T-helper 2 cell treated with Interferon-gamma antibody and Interleukin-4, amounts not matched to agents 5 μg/mL and 100 μg/mL, for 36 hours (primary cell): Measurements from ENCODE around the gene THPO.
A peak's percentile ranks its signal among the peaks of the same experiment; 100 is the strongest.

ENCODE experiments used
- DNase-seq: peaks from one replicate; pipeline ENCODE4 v3.0.0; 2021; ENCODE audit warnings: low spot score
- H3K27ac Mint-ChIP-seq: one replicate; pipeline ENCODE4 v1.8.0; 2021; ENCODE audit warnings: mild to moderate bottlenecking, mixed read lengths
- H3K27me3 Mint-ChIP-seq: one replicate; pipeline ENCODE4 v1.8.0; 2021; ENCODE audit warnings: low read depth, mixed read lengths
- H3K36me3 Mint-ChIP-seq: one replicate; pipeline ENCODE4 v1.8.0; 2021; ENCODE audit warnings: low read depth, mixed read lengths
- H3K4me1 Mint-ChIP-seq: one replicate; pipeline ENCODE4 v1.8.0; 2021; ENCODE audit warnings: low read depth, mixed read lengths
- H3K4me3 Mint-ChIP-seq: one replicate; pipeline ENCODE4 v1.8.0; 2022; ENCODE audit warnings: mild to moderate bottlenecking, moderate library complexity, mixed read lengths
- H3K9me3 Mint-ChIP-seq: one replicate; pipeline ENCODE4 v1.8.0; 2021; ENCODE audit warnings: mixed read lengths

Gene THPO

DNA sequence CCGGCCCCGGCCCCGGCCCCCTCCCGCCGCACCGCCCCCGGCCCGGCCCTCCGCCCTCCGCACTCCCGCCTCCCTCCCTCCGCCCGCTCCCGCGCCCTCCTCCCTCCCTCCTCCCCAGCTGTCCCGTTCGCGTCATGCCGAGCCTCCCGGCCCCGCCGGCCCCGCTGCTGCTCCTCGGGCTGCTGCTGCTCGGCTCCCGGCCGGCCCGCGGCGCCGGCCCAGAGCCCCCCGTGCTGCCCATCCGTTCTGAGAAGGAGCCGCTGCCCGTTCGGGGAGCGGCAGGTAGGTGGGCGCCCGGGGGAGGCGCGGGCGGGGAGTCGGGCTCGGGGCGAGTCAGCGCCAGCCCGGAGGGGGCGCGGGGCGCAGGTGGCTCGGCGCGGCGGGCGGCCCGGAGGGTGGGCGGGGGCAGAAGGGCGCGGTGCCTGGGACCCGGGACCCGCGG is 2.2 kb upstream of the THPO start:
- no peak for DNase-seq

DNA sequence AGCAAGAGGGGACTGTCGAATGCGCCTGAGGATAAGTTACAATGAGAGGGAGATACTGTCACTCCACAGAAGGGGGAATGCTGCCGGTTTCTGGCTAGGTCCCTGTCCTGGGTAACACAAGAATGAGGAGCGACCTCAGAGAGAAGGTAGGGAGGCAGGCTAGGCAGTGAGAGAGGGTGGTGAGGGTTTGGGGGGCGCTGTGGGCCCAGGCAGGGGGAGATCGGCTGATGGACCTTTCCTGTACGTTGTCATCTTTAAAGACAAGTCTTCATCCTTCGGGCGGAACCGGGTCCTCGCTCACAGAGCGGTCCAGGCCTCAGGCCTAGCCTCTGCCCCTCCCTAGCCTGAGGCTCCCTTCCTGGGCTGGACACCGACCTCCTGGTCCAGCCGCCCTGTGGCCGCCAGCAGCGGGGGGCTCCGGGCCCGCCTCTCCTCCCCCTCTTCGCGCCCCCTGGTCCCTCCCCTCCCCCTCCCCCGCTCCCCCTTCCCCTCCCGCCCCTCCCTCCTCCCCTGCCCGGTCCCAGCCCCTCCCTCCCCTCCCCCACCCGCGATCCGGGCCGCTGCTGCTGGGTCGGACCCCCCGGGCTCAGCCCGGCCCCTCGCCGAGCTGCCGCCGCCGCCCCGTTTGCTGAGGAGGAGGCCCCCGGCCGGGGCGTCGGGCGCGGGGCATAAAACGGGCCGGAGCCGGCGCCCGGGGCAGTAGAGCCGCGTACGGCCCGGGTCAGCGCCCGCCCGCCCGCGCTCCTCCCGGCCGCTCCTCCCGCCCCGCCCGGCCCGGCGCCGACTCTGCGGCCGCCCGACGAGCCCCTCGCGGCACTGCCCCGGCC is 1.6 kb upstream of the THPO start, which contains the start of gene CHRD:
Gene CHRD, plus strand, starts transcription at position 697 of the 827 bp plus-strand sequence. CDS start 265 bp downstream, outside the sequence.
- H3K9me3 Mint-ChIP-seq, result no peaks in the 10 kb centered on the region
- H3K27ac Mint-ChIP-seq, result no peak within 1 kb of the TSS
- peak within 1 kb of the TSS; percentile 52 for H3K4me3 Mint-ChIP-seq
- H3K4me1 Mint-ChIP-seq, result no peaks in the 10 kb centered on the region
- no peaks in the 10 kb centered on the region for H3K36me3 Mint-ChIP-seq
- H3K27me3 Mint-ChIP-seq, result peaks cover 66% of the 10 kb centered on the region
- DNase-seq, result no peak

More for the DNA sequence above, 2.2 kb upstream of the THPO start:
- peaks cover 62% of the 10 kb centered on the region for H3K27me3 Mint-ChIP-seq
- H3K9me3 Mint-ChIP-seq, result no peaks in the 10 kb centered on the region
- no peak overlapping the region for H3K4me3 Mint-ChIP-seq
- H3K4me1 Mint-ChIP-seq, result no peaks in the 10 kb centered on the region
- no peaks in the 10 kb centered on the region for H3K36me3 Mint-ChIP-seq
- no peak overlapping the region for H3K27ac Mint-ChIP-seq

DNA sequence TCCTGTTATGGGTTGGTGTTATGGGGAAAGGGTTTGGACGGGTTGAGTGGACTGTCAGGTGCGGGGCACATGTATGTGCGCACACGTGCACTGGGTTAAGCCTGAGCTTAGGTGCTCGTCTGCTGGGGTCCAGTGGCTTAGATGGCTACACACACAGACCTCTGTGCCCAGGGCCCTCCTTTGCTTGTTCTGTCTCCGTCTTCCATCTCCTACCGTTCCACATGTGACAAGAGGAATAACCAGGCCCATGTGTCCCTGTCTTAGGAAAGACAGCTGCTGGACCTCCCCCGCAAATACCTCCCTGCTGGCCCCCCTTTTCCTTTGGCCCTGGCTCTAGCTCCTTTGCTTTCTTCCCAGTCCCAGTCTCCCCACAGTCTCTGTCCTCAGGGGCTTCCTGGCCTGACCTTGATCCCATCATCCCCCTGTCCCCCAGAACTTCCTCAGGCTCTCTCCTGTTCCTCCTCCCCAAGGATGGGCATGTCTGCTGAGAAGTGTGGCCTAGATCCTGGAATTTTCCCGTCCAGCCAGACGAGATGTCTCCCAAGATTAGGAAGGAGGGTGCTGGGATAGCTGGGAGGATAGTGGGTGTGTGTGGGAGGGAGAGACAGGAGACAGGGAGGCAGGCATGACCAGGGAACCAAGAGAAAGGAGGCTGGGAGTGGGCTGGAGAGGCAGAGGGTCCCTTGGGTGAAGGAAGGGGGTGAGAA is 797 bp upstream of the THPO start:
- H3K36me3 Mint-ChIP-seq, result no peaks in the 10 kb centered on the region
- H3K27me3 Mint-ChIP-seq, result peaks cover 62% of the 10 kb centered on the region
- no peaks in the 10 kb centered on the region for H3K4me1 Mint-ChIP-seq
- no peak for DNase-seq
- H3K27ac Mint-ChIP-seq, result no peak overlapping the region
- no peaks in the 10 kb centered on the region for H3K9me3 Mint-ChIP-seq
- H3K4me3 Mint-ChIP-seq, result peak overlapping the region; percentile 52

DNA sequence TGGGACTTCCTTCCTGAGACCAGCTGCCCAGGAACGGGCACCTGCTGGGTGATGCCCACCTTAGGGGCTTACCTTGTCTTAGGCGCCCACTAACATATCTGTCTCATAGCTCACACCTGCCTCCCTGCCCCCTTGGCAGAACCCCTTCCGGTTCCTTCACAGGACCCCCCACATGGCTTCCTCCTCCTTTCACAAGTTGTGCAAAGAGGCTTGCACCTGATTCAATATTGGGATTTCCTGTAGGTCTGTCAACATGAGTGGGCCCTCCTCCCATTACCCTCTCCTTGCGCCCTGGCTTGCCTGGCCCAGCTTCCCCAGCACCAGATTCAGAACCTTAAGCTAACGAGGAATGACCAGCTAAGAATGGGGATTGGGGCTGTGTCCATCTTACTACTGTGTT is 633 bp downstream of the THPO start:
- Mint-ChIP-seq H3K36me3 (no peaks in the 10 kb centered on the region), H3K4me3 (no peak overlapping the region), H3K4me1 (no peaks in the 10 kb centered on the region), H3K9me3 (no peaks in the 10 kb centered on the region), H3K27me3 (peaks cover 54% of the 10 kb centered on the region), H3K27ac (no peak overlapping the region)
- no peak for DNase-seq

DNA sequence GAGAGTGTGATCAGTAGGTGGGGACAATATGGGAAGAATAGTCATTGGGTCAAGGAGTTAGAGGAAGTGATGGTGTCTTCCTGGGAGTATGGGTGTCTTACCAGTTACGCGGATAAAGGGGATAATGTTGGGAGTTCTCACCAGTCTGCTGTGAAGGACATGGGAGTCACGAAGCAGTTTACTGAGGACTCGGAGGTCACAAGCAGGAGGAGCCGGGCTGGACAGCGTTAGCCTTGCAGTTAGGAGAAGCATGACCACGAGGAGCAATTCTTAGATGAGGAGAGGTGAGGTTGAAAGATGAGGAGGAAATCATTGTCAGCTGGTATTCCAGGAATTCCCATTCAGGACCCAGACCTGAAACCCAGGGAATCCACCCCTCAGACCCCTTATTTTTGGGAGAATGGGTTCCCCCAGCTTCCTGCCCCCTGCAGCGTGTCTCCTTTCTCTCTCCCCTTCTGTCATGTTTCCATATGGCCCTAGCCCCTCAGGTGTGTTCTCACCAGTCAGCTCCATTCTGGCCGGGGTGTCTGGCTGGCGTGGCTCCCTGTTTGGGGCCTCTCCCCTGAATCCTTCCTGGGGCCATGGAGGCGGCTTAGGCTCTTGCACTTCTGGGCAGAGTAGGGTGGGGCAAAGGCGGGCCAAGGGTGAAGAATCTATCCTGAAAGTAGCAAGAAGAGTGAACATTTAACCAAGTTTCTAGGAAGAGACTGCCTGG is 2.1 kb downstream of the THPO start:
- DNase-seq, result no peak
- peaks cover 4% of the 10 kb centered on the region for H3K4me1 Mint-ChIP-seq
- H3K27ac Mint-ChIP-seq, result no peak overlapping the region
- peaks cover 41% of the 10 kb centered on the region for H3K27me3 Mint-ChIP-seq
- no peaks in the 10 kb centered on the region for H3K9me3 Mint-ChIP-seq
- H3K4me3 Mint-ChIP-seq, result no peak overlapping the region
- H3K36me3 Mint-ChIP-seq, result peaks cover 2% of the 10 kb centered on the region

DNA sequence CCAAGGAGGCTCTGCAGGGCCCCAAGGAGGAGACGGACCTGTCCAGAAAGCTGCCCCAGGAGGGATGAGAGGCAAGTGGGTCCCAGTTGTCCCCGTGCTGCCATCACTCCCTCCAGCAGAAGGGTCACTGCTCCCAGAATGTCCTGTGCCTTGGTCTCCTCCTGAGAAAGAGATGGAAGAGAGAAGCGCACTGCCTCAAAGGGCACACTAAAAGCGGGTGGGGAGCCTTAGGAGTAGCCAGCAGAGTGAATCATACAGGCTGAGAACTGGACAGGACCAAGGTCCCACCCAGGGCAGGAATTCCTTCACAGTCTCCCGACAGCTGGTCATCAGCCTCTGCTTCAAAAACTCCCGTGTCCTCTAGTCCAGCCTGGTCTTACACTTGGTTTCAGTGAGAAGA is 4.6 kb downstream of the THPO start:
- no peak for DNase-seq
- no peaks in the 10 kb centered on the region for H3K9me3 Mint-ChIP-seq
- no peak overlapping the region for H3K27ac Mint-ChIP-seq
- peaks cover 28% of the 10 kb centered on the region for H3K27me3 Mint-ChIP-seq
- H3K4me3 Mint-ChIP-seq, result no peak overlapping the region
- peaks cover 12% of the 10 kb centered on the region for H3K36me3 Mint-ChIP-seq
- peaks cover 4% of the 10 kb centered on the region for H3K4me1 Mint-ChIP-seq

DNA sequence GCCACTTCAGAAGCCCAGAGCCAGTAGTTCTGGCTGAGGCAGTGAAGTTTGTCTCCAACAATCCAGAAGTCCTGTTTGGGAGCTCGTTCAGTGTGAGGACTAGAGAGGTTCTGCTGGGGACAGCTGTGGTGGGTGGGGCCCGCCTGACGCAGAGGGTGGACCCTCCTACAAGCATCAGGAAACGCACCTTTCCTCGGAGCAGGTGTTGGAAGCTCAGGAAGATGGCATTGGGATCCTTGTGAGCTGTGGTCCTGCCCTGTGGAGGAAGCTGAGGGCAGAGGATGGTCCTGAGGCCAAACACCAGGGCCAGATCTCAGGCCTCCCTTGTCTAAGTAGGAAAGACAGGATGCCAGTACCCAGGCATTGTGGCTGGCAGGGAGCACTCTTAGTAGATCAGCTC is 5.1 kb downstream of the THPO start:
- Mint-ChIP-seq H3K4me1 (peaks cover 4% of the 10 kb centered on the region), H3K4me3 (no peak overlapping the region), H3K9me3 (no peaks in the 10 kb centered on the region), H3K36me3 (peaks cover 16% of the 10 kb centered on the region), H3K27ac (no peak overlapping the region), H3K27me3 (peaks cover 22% of the 10 kb centered on the region)
- no peak for DNase-seq

DNA sequence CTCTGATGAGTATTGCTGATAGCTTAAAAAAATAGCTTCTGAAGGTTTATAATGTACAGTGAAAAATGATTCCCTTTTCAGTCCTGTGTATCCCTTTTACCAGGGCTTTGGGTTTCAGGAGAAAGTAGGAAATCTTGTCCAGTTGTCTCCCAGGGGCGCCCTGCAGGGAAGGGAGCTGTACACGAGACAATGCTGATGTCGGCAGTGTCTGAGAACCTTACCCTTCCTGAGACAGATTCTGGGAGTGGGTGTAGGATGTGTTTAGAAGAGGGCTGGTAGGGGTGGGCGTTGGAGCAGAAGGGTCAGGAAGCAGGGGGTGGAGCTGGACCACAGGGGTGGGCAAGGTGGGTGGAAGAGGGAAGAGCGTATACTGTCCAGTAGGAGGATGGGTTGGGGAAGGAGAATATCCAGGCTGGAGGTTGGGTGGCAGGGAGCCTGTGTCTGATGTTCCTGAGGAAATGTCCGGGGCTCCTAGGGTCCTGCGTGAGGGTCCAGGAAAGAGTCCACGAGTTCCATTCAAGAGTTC is 5.6 kb downstream of the THPO start:
- Mint-ChIP-seq H3K4me3 (no peak overlapping the region), H3K36me3 (peaks cover 20% of the 10 kb centered on the region), H3K4me1 (peaks cover 4% of the 10 kb centered on the region), H3K9me3 (no peaks in the 10 kb centered on the region), H3K27me3 (peaks cover 17% of the 10 kb centered on the region), H3K27ac (no peak overlapping the region)
- DNase-seq, result no peak

DNA sequence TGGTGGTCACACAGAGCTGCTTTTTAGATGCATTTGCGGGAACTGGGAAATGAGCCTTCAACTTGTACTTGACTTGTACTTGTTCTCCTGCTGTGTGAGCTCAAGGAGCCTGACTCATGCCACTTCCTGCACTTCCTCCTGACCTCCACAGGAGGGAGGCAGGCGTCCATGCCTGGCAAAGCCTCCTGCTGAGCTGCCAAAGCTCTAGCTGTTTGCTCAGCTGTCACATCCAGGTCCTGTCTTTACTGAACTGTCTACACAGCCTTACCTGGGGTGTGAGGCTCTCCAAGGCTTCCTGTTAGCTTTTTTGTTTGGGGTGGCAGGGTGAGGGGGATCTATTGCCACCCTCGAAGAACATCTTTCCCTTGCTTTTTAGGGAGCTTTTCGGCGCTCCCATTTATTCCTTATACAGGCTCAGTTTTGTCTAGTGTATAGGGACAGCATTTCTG is 6.4 kb downstream of the THPO start:
- Mint-ChIP-seq H3K27me3 (peaks cover 11% of the 10 kb centered on the region), H3K27ac (no peak overlapping the region), H3K36me3 (peaks cover 28% of the 10 kb centered on the region), H3K4me1 (peaks cover 6% of the 10 kb centered on the region), H3K4me3 (no peak overlapping the region), H3K9me3 (no peaks in the 10 kb centered on the region)
- peak; percentile 48 for DNase-seq

DNA sequence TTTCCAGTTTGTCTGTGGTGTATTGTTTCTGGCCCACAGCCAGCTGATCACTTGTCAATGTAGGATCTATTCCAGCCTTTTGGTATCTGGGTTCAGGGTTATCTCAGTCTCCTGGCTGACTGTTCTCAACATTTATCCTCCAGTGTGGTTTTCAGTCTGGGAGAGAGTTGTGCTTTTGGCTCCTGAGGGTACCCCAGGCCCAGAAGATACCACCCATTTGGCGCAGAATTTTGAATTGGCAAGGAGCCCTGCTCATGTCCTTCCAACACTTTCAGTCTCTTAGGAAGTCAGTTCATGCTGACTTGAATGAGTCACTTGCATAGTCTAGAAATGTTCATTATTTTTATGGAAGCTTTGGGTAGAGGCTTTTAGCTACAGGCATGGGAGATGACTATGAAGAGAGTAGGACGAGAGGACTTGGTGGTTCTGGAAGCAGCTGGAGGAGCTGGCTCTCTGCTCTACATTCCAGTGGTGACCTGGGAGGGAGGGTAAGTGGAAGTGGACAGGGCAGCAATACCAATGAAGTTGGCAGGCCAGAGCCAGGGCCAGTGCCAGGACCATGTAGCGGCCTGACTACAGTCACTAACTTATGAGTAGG is 9.3 kb downstream of the THPO start:
- no peaks in the 10 kb centered on the region for H3K27me3 Mint-ChIP-seq
- no peak for DNase-seq
- H3K36me3 Mint-ChIP-seq, result peaks cover 44% of the 10 kb centered on the region
- H3K4me1 Mint-ChIP-seq, result peaks cover 17% of the 10 kb centered on the region
- H3K4me3 Mint-ChIP-seq, result no peak overlapping the region
- no peak overlapping the region for H3K27ac Mint-ChIP-seq
- H3K9me3 Mint-ChIP-seq, result no peaks in the 10 kb centered on the region

DNA sequence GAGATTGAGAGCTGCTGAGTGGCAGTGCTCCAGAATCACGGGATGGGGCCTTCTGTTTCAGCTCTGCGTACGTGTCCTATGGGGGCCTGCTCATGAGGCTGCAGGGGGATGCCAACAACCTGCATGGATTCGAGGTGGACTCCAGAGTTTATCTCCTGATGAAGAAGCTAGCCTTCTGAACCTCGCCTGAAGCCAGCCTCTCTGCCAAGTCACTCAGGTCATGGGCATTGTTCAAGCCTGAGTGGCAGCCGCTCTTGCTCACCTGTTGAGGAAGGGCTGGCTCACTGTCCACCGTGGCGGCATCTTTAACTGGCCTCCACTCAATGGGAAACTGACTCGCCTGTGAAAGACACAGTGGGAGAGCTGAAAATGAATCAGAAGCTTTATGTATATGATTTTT is 9.9 kb downstream of the THPO start:
- Mint-ChIP-seq H3K27me3 (no peaks in the 10 kb centered on the region), H3K4me3 (no peak overlapping the region), H3K9me3 (no peaks in the 10 kb centered on the region), H3K36me3 (peaks cover 48% of the 10 kb centered on the region), H3K27ac (no peak overlapping the region), H3K4me1 (peaks cover 19% of the 10 kb centered on the region)
- no peak for DNase-seq

DNA sequence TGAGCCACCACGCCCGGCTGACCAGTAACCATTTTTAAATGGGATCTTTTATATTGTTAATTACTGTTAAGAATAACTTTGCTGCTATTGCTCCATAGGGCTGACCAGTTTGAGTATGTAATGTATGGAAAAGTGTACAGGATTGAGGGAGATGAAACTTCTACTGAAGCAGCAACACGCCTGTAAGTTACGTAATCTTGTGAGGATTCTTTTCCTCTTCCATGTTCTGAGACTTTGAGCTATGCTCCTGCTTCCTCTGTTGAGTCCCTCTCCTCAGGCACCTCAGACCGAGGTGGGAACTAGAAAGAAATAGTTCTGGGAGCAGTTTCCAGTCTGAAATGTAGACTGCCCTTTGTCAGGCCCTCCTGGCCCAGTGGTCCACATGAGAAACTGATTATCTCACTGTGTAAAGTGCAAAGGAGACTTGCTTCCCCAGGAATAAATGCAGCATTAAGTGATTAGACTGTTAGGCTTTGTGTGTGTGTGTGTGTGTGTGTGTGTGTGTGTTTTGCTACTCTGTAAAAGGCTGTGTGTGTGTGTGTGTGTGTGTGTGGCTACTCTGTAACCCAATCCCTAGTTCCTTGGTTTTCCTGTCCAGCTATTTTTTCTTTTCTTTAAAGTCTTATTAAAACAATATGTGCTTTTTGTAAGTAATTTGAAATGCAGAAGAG is 11.3 kb downstream of the THPO start:
- Mint-ChIP-seq H3K4me1 (peaks cover 18% of the 10 kb centered on the region), H3K9me3 (no peaks in the 10 kb centered on the region), H3K27me3 (no peaks in the 10 kb centered on the region), H3K36me3 (peaks cover 48% of the 10 kb centered on the region), H3K27ac (no peak overlapping the region), H3K4me3 (no peak overlapping the region)
- DNase-seq, result no peak
